GM23338 (cell line): ENCODE data around the gene ZNF697. TPM values are rescaled to one million over a fixed set of nuclear protein-coding genes. Genes with fewer than 3 reads are reported as not detected.
"Not testable (repeated sequence)": the region's sequence is repeated elsewhere in the genome, so short reads cannot be mapped to it uniquely, and the experiment has no call there.

Source experiments
- ATAC-seq: fragments of 200-7000 bp; cut with Tn5 transposase; 3 replicates; pipeline ENCODE4 v1.9.1; 2020
- DNase-seq: peaks from one replicate; pipeline ENCODE4 v3.0.0-alpha.2; 2015; ENCODE audit warnings: low spot score
- H2AFZ ChIP-seq: fragments of 200-600 bp; sonication (generic); 2 replicates; pipeline ENCODE4 v1.8.0; 2016; ENCODE audit warnings: antibody characterized with exemption, mild to moderate bottlenecking, moderate library complexity
- H3F3A ChIP-seq: fragments of 200-600 bp; sonication (generic); replicated peaks from 2 replicates; pipeline ENCODE4 v1.8.0; 2017; ENCODE audit warnings: antibody characterized with exemption, mixed run types, low read depth
- H3K27ac ChIP-seq: fragments of 200-600 bp; sonication (generic); 2 replicates; pipeline ENCODE4 v1.6.1; 2016; ENCODE audit warnings: low read depth
- H3K27me3 ChIP-seq: fragments of 200-600 bp; sonication (generic); 2 replicates; pipeline ENCODE4 v1.8.0; 2016; ENCODE audit warnings: mild to moderate bottlenecking, mixed run types, moderate library complexity; ENCODE audit not compliant: insufficient read depth
- H3K36me3 ChIP-seq: fragments of 200-600 bp; sonication (generic); 2 replicates; pipeline ENCODE4 v1.8.0; 2016; ENCODE audit warnings: mild to moderate bottlenecking; ENCODE audit not compliant: insufficient read depth
- H3K4me1 ChIP-seq: fragments of 200-600 bp; sonication (generic); 2 replicates; pipeline ENCODE4 v1.8.0; 2016; ENCODE audit warnings: mild to moderate bottlenecking, moderate library complexity; ENCODE audit not compliant: insufficient read depth
- H3K4me2 ChIP-seq: fragments of 200-600 bp; sonication (generic); 2 replicates; pipeline ENCODE4 v1.7.1; 2017; ENCODE audit warnings: mixed run types
- H3K4me3 ChIP-seq: fragments of 200-600 bp; sonication (generic); 2 replicates; pipeline ENCODE4 v1.6.1; 2016; ENCODE audit warnings: mixed run types
- H3K79me2 ChIP-seq: fragments of 200-600 bp; sonication (generic); replicated peaks from 2 replicates; pipeline ENCODE4 v1.8.0; 2017; ENCODE audit warnings: mild to moderate bottlenecking; ENCODE audit not compliant: insufficient read depth
- H3K9me2 ChIP-seq: fragments of 200-600 bp; sonication (generic); 2 replicates; pipeline ENCODE4 v1.8.0; 2017; ENCODE audit not compliant: insufficient read depth
- H4K20me1 ChIP-seq: fragments of 200-600 bp; sonication (generic); replicated peaks from 2 replicates; pipeline ENCODE4 v1.8.0; 2017; ENCODE audit warnings: mild to moderate bottlenecking; ENCODE audit not compliant: insufficient read depth
- H3K27ac Mint-ChIP-seq: 2 replicates; pipeline ENCODE4 v1.8.0; 2020; ENCODE audit warnings: inconsistent platforms, mild to moderate bottlenecking, moderate library complexity, mixed read lengths
- H3K27me3 Mint-ChIP-seq: 3 replicates; pipeline ENCODE4 v1.8.0; 2022; ENCODE audit warnings: low read depth, mild to moderate bottlenecking, moderate library complexity, mixed read lengths, inconsistent platforms; ENCODE audit not compliant: insufficient read depth, poor library complexity
- H3K36me3 Mint-ChIP-seq: 3 replicates; pipeline ENCODE4 v1.8.0; 2021; ENCODE audit warnings: low read depth, mild to moderate bottlenecking, inconsistent platforms, moderate library complexity, mixed read lengths
- H3K4me1 Mint-ChIP-seq: 3 replicates; pipeline ENCODE4 v1.8.0; 2020; ENCODE audit warnings: mild to moderate bottlenecking, inconsistent platforms, mixed read lengths
- H3K4me3 Mint-ChIP-seq: 3 replicates; pipeline ENCODE4 v1.8.0; 2021; ENCODE audit warnings: moderate library complexity, mild to moderate bottlenecking, inconsistent platforms, mixed read lengths
- H3K9me3 Mint-ChIP-seq: 3 replicates; pipeline ENCODE4 v1.8.0; 2020; ENCODE audit warnings: moderate library complexity, mild to moderate bottlenecking, inconsistent platforms, mixed read lengths
- CREB1 ChIP-seq: fragments of 250-450 bp; sonication (Bioruptor Pico); IDR thresholded peaks from 2 replicates; pipeline ENCODE4 v1.5.0; 2020; ENCODE audit warnings: low read depth, mild to moderate bottlenecking, moderate library complexity
- JUNB ChIP-seq: IDR thresholded peaks from one replicate; pipeline ENCODE4 v1.6.1; 2016; ENCODE audit warnings: antibody characterized with exemption; ENCODE audit not compliant: unreplicated experiment
- NANOG ChIP-seq: IDR thresholded peaks from 2 replicates; pipeline ENCODE4 v1.6.1; 2016; ENCODE audit warnings: antibody characterized with exemption, borderline replicate concordance
- STAT1 ChIP-seq: IDR thresholded peaks from one replicate; pipeline ENCODE4 v1.6.1; 2016; ENCODE audit warnings: antibody characterized with exemption; ENCODE audit not compliant: unreplicated experiment
- ZNF114 ChIP-seq: fragments of 250-450 bp; sonication (Bioruptor Pico); IDR thresholded peaks from 2 replicates; pipeline ENCODE4 v1.5.0; 2020; ENCODE audit warnings: mild to moderate bottlenecking, moderate library complexity
- polyA plus RNA-seq: library from polyadenylated mRNA; unstranded; fragments of >200 nt; fragmentation: Nextera tagmentation; extraction: Ambion mirVana; gene quantifications from 2 replicates; pipeline ENCODE4 v1.2.1, GENCODE V29; 2016
- total RNA-seq: library from RNA; depleted of rRNA; stranded (reverse); fragments of >200 nt; shearing (Covaris generic); gene quantifications from 2 replicates; pipeline ENCODE4 v1.2.3, GENCODE V29; 2014
- TF ChIP-seq, protein P1 (sequence below): IDR thresholded peaks from one replicate; pipeline ENCODE4 v1.6.1; 2018; ENCODE audit warnings: antibody characterized with exemption; ENCODE audit not compliant: unreplicated experiment
- TF ChIP-seq, protein P2 (sequence below), 2 experiments: fragments of 200-600 bp in 1 of 2; sonication (generic) in 1 of 2; conservative IDR thresholded peaks; 2 replicates each; pipeline versions ENCODE4 v1.5.1 to v1.6.1; 2016 to 2017; ENCODE audit warnings: antibody characterized with exemption in 2 of 2, low read depth in 2 of 2, mild to moderate bottlenecking in 2 of 2, moderate library complexity in 1 of 2
- TF ChIP-seq, protein P3 (sequence below): IDR thresholded peaks from 2 replicates; pipeline ENCODE4 v1.6.1; 2016; ENCODE audit warnings: antibody characterized with exemption

ZNF697 gene
- total and polyA plus RNA-seq, 2 experiments from 2014 or later = 5.4 to 32.0 TPM

DNA sequence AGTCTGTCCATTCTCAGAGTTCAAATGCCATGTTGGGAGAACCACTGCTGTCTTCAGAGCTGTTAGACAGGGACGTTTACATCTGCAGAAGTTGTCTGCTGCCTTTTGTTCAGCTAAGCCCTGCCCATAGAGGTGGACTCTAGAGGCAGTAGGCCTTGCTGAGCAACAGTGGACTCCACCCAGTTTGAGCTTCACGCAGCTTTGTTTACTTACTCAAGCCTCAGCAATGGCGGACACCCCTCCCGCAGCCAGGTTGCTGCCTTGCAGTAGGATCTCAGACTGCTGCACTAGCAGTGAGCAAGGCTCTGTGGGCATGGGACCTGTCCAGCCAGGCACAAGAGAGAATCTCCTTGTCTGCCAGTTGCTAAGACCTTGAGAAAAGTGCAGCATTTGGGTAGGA, 48.8 kb upstream of the ZNF697 start:
- H3K4me1 Mint-ChIP-seq, H3K36me3 ChIP-seq, ATAC-seq, H3K27me3 ChIP-seq, H3K27ac ChIP-seq, H3F3A ChIP-seq, H3K9me2 ChIP-seq, H3K27me3 Mint-ChIP-seq, H3K4me3 Mint-ChIP-seq, H3K4me3 ChIP-seq, DNase-seq, H4K20me1 ChIP-seq, H3K27ac Mint-ChIP-seq, H3K4me1 ChIP-seq, H3K79me2 ChIP-seq, H3K4me2 ChIP-seq: not testable (repeated sequence)
- H2AFZ ChIP-seq = peak overlapping the region; percentile 43; the same call in 1 of the 2 replicates
- H3K36me3 Mint-ChIP-seq = peaks cover 11% of the 10 kb centered on the region
- peaks cover 29% of the 10 kb centered on the region for H3K9me3 Mint-ChIP-seq

DNA sequence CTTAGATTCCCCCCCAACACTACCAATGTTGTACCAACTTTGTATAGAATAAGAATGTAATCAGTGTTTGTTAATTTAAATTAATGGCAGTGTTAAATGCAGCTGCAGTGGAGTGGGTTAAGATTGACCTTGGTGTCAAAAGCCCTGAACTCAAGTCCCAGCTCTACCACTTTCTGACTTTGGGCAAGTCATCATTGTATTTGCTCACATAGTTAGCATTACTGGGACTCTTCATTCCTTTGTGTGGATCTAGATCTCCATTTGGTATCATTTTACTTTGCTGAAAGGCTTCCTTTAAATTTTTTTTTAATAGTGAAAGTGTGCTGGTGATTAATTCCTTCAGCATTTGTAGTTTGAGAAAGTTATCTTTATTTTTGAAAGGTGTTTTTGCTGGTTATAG, 41.4 kb upstream of the ZNF697 start:
- H3K27ac ChIP-seq = no peak overlapping the region
- Mint-ChIP-seq H3K9me3 (peaks cover 7% of the 10 kb centered on the region; the same call in 2 of the 3 replicates), H3K27me3 (no peaks in the 10 kb centered on the region), H3K4me3 (no peak overlapping the region), H3K27ac (no peak overlapping the region), H3K4me1 (peaks cover 50% of the 10 kb centered on the region), H3K36me3 (no peaks in the 10 kb centered on the region)
- DNase-seq (peak; percentile 53), ATAC-seq (peak; percentile 49)
- H3K36me3 ChIP-seq = no peaks in the 10 kb centered on the region
- H2AFZ ChIP-seq = no peak overlapping the region
- H3K79me2 ChIP-seq = no peaks in the 10 kb centered on the region
- 0 out of 2 replicates have a peak overlapping the region, but pooled peaks have one; percentile 8 for H3K4me2 ChIP-seq
- TF ChIP-seq JUNB (no peak), STAT1 (no peak), CREB1 (CRISPR knock-in tag) (no peak), NANOG (no peak), ZNF114 (CRISPR knock-in tag) (no peak)
- TF ChIP-seq, protein P1, sequence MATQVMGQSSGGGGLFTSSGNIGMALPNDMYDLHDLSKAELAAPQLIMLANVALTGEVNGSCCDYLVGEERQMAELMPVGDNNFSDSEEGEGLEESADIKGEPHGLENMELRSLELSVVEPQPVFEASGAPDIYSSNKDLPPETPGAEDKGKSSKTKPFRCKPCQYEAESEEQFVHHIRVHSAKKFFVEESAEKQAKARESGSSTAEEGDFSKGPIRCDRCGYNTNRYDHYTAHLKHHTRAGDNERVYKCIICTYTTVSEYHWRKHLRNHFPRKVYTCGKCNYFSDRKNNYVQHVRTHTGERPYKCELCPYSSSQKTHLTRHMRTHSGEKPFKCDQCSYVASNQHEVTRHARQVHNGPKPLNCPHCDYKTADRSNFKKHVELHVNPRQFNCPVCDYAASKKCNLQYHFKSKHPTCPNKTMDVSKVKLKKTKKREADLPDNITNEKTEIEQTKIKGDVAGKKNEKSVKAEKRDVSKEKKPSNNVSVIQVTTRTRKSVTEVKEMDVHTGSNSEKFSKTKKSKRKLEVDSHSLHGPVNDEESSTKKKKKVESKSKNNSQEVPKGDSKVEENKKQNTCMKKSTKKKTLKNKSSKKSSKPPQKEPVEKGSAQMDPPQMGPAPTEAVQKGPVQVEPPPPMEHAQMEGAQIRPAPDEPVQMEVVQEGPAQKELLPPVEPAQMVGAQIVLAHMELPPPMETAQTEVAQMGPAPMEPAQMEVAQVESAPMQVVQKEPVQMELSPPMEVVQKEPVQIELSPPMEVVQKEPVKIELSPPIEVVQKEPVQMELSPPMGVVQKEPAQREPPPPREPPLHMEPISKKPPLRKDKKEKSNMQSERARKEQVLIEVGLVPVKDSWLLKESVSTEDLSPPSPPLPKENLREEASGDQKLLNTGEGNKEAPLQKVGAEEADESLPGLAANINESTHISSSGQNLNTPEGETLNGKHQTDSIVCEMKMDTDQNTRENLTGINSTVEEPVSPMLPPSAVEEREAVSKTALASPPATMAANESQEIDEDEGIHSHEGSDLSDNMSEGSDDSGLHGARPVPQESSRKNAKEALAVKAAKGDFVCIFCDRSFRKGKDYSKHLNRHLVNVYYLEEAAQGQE = no peak
- TF ChIP-seq, protein P2, sequence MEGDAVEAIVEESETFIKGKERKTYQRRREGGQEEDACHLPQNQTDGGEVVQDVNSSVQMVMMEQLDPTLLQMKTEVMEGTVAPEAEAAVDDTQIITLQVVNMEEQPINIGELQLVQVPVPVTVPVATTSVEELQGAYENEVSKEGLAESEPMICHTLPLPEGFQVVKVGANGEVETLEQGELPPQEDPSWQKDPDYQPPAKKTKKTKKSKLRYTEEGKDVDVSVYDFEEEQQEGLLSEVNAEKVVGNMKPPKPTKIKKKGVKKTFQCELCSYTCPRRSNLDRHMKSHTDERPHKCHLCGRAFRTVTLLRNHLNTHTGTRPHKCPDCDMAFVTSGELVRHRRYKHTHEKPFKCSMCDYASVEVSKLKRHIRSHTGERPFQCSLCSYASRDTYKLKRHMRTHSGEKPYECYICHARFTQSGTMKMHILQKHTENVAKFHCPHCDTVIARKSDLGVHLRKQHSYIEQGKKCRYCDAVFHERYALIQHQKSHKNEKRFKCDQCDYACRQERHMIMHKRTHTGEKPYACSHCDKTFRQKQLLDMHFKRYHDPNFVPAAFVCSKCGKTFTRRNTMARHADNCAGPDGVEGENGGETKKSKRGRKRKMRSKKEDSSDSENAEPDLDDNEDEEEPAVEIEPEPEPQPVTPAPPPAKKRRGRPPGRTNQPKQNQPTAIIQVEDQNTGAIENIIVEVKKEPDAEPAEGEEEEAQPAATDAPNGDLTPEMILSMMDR (conservative IDR thresholded peaks at IDR 0.05; ENCODE audit: low read depth in 2 of 2) = no peak
- TF ChIP-seq, protein P3, sequence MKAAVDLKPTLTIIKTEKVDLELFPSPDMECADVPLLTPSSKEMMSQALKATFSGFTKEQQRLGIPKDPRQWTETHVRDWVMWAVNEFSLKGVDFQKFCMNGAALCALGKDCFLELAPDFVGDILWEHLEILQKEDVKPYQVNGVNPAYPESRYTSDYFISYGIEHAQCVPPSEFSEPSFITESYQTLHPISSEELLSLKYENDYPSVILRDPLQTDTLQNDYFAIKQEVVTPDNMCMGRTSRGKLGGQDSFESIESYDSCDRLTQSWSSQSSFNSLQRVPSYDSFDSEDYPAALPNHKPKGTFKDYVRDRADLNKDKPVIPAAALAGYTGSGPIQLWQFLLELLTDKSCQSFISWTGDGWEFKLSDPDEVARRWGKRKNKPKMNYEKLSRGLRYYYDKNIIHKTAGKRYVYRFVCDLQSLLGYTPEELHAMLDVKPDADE = no peak
- H4K20me1 ChIP-seq = no peaks in the 10 kb centered on the region
- no peaks in the 10 kb centered on the region for H3F3A ChIP-seq
- no peaks in the 10 kb centered on the region for H3K9me2 ChIP-seq
- H3K4me1 ChIP-seq = peaks cover 36% of the 10 kb centered on the region
- H3K4me3 ChIP-seq = no peak overlapping the region
- H3K27me3 ChIP-seq = no peaks in the 10 kb centered on the region
